ENCODE results near the gene LSS. TPM values are rescaled to one million over a fixed set of nuclear protein-coding genes. Genes with fewer than 3 reads are reported as not detected.

LSS gene
- total RNA-seq, 2 experiments from 2014 or later: 72.1 to 76.1 TPM

GRCh38 chr21:46194374-46195334 lies 33.9 kb downstream of the LSS start:
- Mint-ChIP-seq H3K36me3 (ENCODE audit: low read depth) (peaks cover 42% of the 10 kb centered on the region), H3K4me3 (no peak overlapping the region), H3K27ac (no peak overlapping the region), H3K4me1 (ENCODE audit: low read depth) (no peaks in the 10 kb centered on the region), H3K27me3 (ENCODE audit: low read depth) (no peaks in the 10 kb centered on the region), H3K9me3 (ENCODE audit: insufficient read depth) (no peaks in the 10 kb centered on the region)
- DNase-seq (no peak), ATAC-seq (no peak)
- CTCF ChIA-PET: no interaction called here
- POLR2A ChIA-PET: no interaction called here

GRCh38 chr21:46193829-46194373 lies 34.7 kb downstream of the LSS start:
- Mint-ChIP-seq H3K9me3 (ENCODE audit: insufficient read depth) (no peaks in the 10 kb centered on the region), H3K27me3 (ENCODE audit: low read depth) (no peaks in the 10 kb centered on the region), H3K36me3 (ENCODE audit: low read depth) (peaks cover 36% of the 10 kb centered on the region), H3K4me1 (ENCODE audit: low read depth) (no peaks in the 10 kb centered on the region), H3K4me3 (no peak overlapping the region), H3K27ac (no peak overlapping the region)
- DNase-seq (no peak), ATAC-seq (no peak)
- ChIA-PET CTCF (no interaction called here), POLR2A (no interaction called here)

GRCh38 chr21:46191686-46192575 lies 36.6 kb downstream of the LSS start:
- H3K27me3 Mint-ChIP-seq (ENCODE audit: low read depth): no peaks in the 10 kb centered on the region
- H3K4me1 Mint-ChIP-seq (ENCODE audit: low read depth): no peaks in the 10 kb centered on the region
- DNase-seq (no peak), ATAC-seq (no peak)
- H3K27ac Mint-ChIP-seq: no peak overlapping the region
- H3K4me3 Mint-ChIP-seq: no peak overlapping the region
- ChIA-PET POLR2A (no interaction called here), CTCF (no interaction called here)
- H3K36me3 Mint-ChIP-seq (ENCODE audit: low read depth): peaks cover 30% of the 10 kb centered on the region
- no peaks in the 10 kb centered on the region for H3K9me3 Mint-ChIP-seq (ENCODE audit: insufficient read depth)

GRCh38 chr21:46191257-46191685 lies 37.3 kb downstream of the LSS start:
- Mint-ChIP-seq H3K4me1 (ENCODE audit: low read depth) (no peaks in the 10 kb centered on the region), H3K27ac (no peak overlapping the region), H3K9me3 (ENCODE audit: insufficient read depth) (no peaks in the 10 kb centered on the region), H3K27me3 (ENCODE audit: low read depth) (no peaks in the 10 kb centered on the region), H3K4me3 (no peak overlapping the region), H3K36me3 (ENCODE audit: low read depth) (peaks cover 26% of the 10 kb centered on the region)
- no peak for DNase-seq
- POLR2A ChIA-PET: no interaction called here
- no peak for ATAC-seq
- CTCF ChIA-PET: no interaction called here

- H3K36me3 Mint-ChIP-seq (ENCODE audit: low read depth): peaks cover 24% of the 10 kb centered on the region
These were observed 38.0 kb downstream of the LSS start for GRCh38 chr21:46190491-46191131.

GRCh38 chr21:46189959-46190490 lies 38.5 kb downstream of the LSS start:
- no peak for DNase-seq
- CTCF ChIA-PET: interaction anchor here (0.6 kb wide), 1 partner anchor 16 kb away, joined by 3 read pairs; no protein-coding TSS in a partner anchor
- no peak overlapping the region for H3K4me3 Mint-ChIP-seq

More at GRCh38 chr21:46190491-46191131, 38.0 kb downstream of the LSS start:
- ChIA-PET CTCF (interaction anchor here (0.6 kb wide), 1 partner anchor 17 kb away, joined by 3 read pairs; no protein-coding TSS in a partner anchor), POLR2A (no interaction called here)
- H3K9me3 Mint-ChIP-seq (ENCODE audit: insufficient read depth): no peaks in the 10 kb centered on the region
- no peak overlapping the region for H3K4me3 Mint-ChIP-seq
- ATAC-seq (no peak), DNase-seq (no peak)
- no peaks in the 10 kb centered on the region for H3K27me3 Mint-ChIP-seq (ENCODE audit: low read depth)
- no peak overlapping the region for H3K27ac Mint-ChIP-seq
- H3K4me1 Mint-ChIP-seq (ENCODE audit: low read depth): peaks cover 6% of the 10 kb centered on the region

GRCh38 chr21:46189213-46189958 lies 39.2 kb downstream of the LSS start:
- Mint-ChIP-seq H3K27ac (no peak overlapping the region), H3K36me3 (ENCODE audit: low read depth) (peaks cover 22% of the 10 kb centered on the region), H3K4me3 (no peak overlapping the region), H3K9me3 (ENCODE audit: insufficient read depth) (no peaks in the 10 kb centered on the region), H3K27me3 (ENCODE audit: low read depth) (no peaks in the 10 kb centered on the region), H3K4me1 (ENCODE audit: low read depth) (peaks cover 15% of the 10 kb centered on the region)
- ChIA-PET POLR2A (no interaction called here), CTCF (no interaction called here)
- no peak for DNase-seq
- ATAC-seq: no peak

More at GRCh38 chr21:46189959-46190490, 38.5 kb downstream of the LSS start:
- Mint-ChIP-seq H3K4me1 (ENCODE audit: low read depth) (peaks cover 10% of the 10 kb centered on the region), H3K27ac (no peak overlapping the region), H3K36me3 (ENCODE audit: low read depth) (peaks cover 24% of the 10 kb centered on the region), H3K9me3 (ENCODE audit: insufficient read depth) (no peaks in the 10 kb centered on the region), H3K27me3 (ENCODE audit: low read depth) (no peaks in the 10 kb centered on the region)
- no peak for ATAC-seq
- POLR2A ChIA-PET: no interaction called here

- H3K4me3 Mint-ChIP-seq: no peak overlapping the region
- POLR2A ChIA-PET: no interaction called here
- H3K4me1 Mint-ChIP-seq (ENCODE audit: low read depth): peaks cover 18% of the 10 kb centered on the region
- H3K9me3 Mint-ChIP-seq (ENCODE audit: insufficient read depth): no peaks in the 10 kb centered on the region
- ATAC-seq: no peak
- no peak overlapping the region for H3K27ac Mint-ChIP-seq
- peaks cover 13% of the 10 kb centered on the region for H3K36me3 Mint-ChIP-seq (ENCODE audit: low read depth)
- H3K27me3 Mint-ChIP-seq (ENCODE audit: low read depth): no peaks in the 10 kb centered on the region
- CTCF ChIA-PET: no interaction called here
- no peak for DNase-seq
These were observed 40.1 kb downstream of the LSS start for GRCh38 chr21:46188226-46189212.

GRCh38 chr21:46187814-46188213 lies 40.8 kb downstream of the LSS start:
- DNase-seq (no peak), ATAC-seq (no peak)
- Mint-ChIP-seq H3K4me3 (no peak overlapping the region), H3K9me3 (ENCODE audit: insufficient read depth) (no peaks in the 10 kb centered on the region), H3K27ac (no peak overlapping the region), H3K4me1 (ENCODE audit: low read depth) (peaks cover 20% of the 10 kb centered on the region), H3K27me3 (ENCODE audit: low read depth) (no peaks in the 10 kb centered on the region), H3K36me3 (ENCODE audit: low read depth) (peaks cover 10% of the 10 kb centered on the region)
- POLR2A ChIA-PET: no interaction called here
- CTCF ChIA-PET: no interaction called here

GRCh38 chr21:46187261-46187660 lies 41.3 kb downstream of the LSS start:
- CTCF ChIA-PET: no interaction called here
- Mint-ChIP-seq H3K4me1 (ENCODE audit: low read depth) (peaks cover 20% of the 10 kb centered on the region), H3K36me3 (ENCODE audit: low read depth) (peaks cover 5% of the 10 kb centered on the region), H3K27ac (no peak overlapping the region), H3K9me3 (ENCODE audit: insufficient read depth) (no peaks in the 10 kb centered on the region), H3K27me3 (ENCODE audit: low read depth) (no peaks in the 10 kb centered on the region), H3K4me3 (no peak overlapping the region)
- ATAC-seq (no peak), DNase-seq (no peak)
- POLR2A ChIA-PET: no interaction called here

Measured in activated CD8-positive, alpha-beta T cell treated with anti-CD3 and anti-CD28 coated beads, Interleukin-2, amount 10 ng/mL, durations not matched to agents 7 days and 5 days (primary cell).